ENCODE results near the gene DDX6. TPM values are rescaled to one million over a fixed set of nuclear protein-coding genes. Genes with fewer than 3 reads are reported as not detected.

DDX6 gene
- total RNA-seq, 1 donor from 2014 or later, result 98.9 TPM

- peak; percentile 34 for DNase-seq (ENCODE audit: low spot score)
Observed at GRCh38 chr11:118703563-118704106, 87.3 kb downstream of the DDX6 start.

GRCh38 chr11:118699506-118700220 is 91.3 kb downstream of the DDX6 start:
- DNase-seq (ENCODE audit: low spot score), result no peak

Other genes starting within 250 kb of the DDX6 start
- gene IFT46, start 225.2 kb downstream of the DDX6 start, total RNA-seq, result 20.4 TPM
- gene ARCN1, start 218.8 kb downstream of the DDX6 start, total RNA-seq, result 134 TPM
- 89.6 TPM for gene PHLDB1, start 183.5 kb downstream of the DDX6 start, total RNA-seq
- 23.0 TPM for gene TREH, start 111.5 kb downstream of the DDX6 start, total RNA-seq
- gene CXCR5, start 92.7 kb upstream of the DDX6 start, total RNA-seq, result 0.06 TPM
- 107 TPM for gene BCL9L, start 134.8 kb upstream of the DDX6 start, total RNA-seq
- gene UPK2, start 165.1 kb upstream of the DDX6 start, total RNA-seq, result not detected
- gene FOXR1, start 180.6 kb upstream of the DDX6 start, total RNA-seq, result not detected
- 23.2 TPM for gene CENATAC, start 207.0 kb upstream of the DDX6 start, total RNA-seq
- gene RPS25, start 227.2 kb upstream of the DDX6 start, total RNA-seq, result 662 TPM
- 82.6 TPM for gene TRAPPC4, start 227.6 kb upstream of the DDX6 start, total RNA-seq
- 64.3 TPM for gene SLC37A4, start 239.7 kb upstream of the DDX6 start, total RNA-seq

Measured in mucosa of gallbladder (tissue), 1 donor.